WI38 (cell line): ENCODE results near the gene DRD2.

ENCODE experiments used
- H3K4me3 ChIP-seq: 2 replicates; pipeline ENCODE4 v1.5.1; 2011; ENCODE audit warnings: low read depth, mild to moderate bottlenecking, control low read depth, low read length
- CTCF ChIP-seq: IDR thresholded peaks from 2 replicates; pipeline ENCODE4 v1.5.1; 2012; ENCODE audit warnings: low read depth, mild to moderate bottlenecking, control low read depth, low read length

DRD2 gene

GRCh38 chr11:113373306-113373705 lies 101.9 kb downstream of the DRD2 start:
- H3K4me3 ChIP-seq = no peak overlapping the region
- no peak for TF ChIP-seq CTCF

- no peak overlapping the region for H3K4me3 ChIP-seq
- no peak for TF ChIP-seq CTCF
Measured at GRCh38 chr11:113372309-113372708, 102.9 kb downstream of the DRD2 start.

- no peak for TF ChIP-seq CTCF
- H3K4me3 ChIP-seq = no peak overlapping the region
Measured at GRCh38 chr11:113370634-113371033, 104.6 kb downstream of the DRD2 start.

GRCh38 chr11:113369411-113369810 lies 105.8 kb downstream of the DRD2 start:
- no peak for TF ChIP-seq CTCF

GRCh38 chr11:113365895-113366294 lies 109.3 kb downstream of the DRD2 start:
- no peak for TF ChIP-seq CTCF
- no peak overlapping the region for H3K4me3 ChIP-seq

More at GRCh38 chr11:113369411-113369810, 105.8 kb downstream of the DRD2 start:
- H3K4me3 ChIP-seq = no peak overlapping the region

- TF ChIP-seq CTCF = no peak
- H3K4me3 ChIP-seq = no peak overlapping the region
Measured at GRCh38 chr11:113363996-113364641, 111.1 kb downstream of the DRD2 start.

- no peak overlapping the region for H3K4me3 ChIP-seq
- no peak for TF ChIP-seq CTCF
Measured at GRCh38 chr11:113363406-113363805, 111.8 kb downstream of the DRD2 start.
